BLaER1 (cell line): ENCODE results near the gene BIN1.
A peak's percentile ranks its signal among the peaks of the same experiment; 100 is the strongest.

Experiments used
- H3K27ac ChIP-seq: shearing (Covaris generic); formaldehyde crosslinking; 2 replicates; pipeline ENCODE4 v1.8.1; 2022
- H3K27me3 ChIP-seq: shearing (Covaris generic); formaldehyde crosslinking; 2 replicates; pipeline ENCODE4 v1.8.1; 2022
- H3K36me3 ChIP-seq: shearing (Covaris generic); formaldehyde crosslinking; 2 replicates; pipeline ENCODE4 v1.8.1; 2022
- H3K4me1 ChIP-seq: shearing (Covaris generic); formaldehyde crosslinking; 2 replicates; pipeline ENCODE4 v1.8.1; 2022
- H3K4me2 ChIP-seq: shearing (Covaris generic); formaldehyde crosslinking; 2 replicates; pipeline ENCODE4 v1.8.1; 2022
- H3K4me3 ChIP-seq: shearing (Covaris generic); formaldehyde crosslinking; 2 replicates; pipeline ENCODE4 v1.8.1; 2022
- H3K9ac ChIP-seq: shearing (Covaris generic); formaldehyde crosslinking; 2 replicates; pipeline ENCODE4 v1.8.1; 2022
- H3K9me3 ChIP-seq: shearing (Covaris generic); formaldehyde crosslinking; 2 replicates; pipeline ENCODE4 v1.8.1; 2022
- H4K20me1 ChIP-seq: shearing (Covaris generic); formaldehyde crosslinking; 2 replicates; pipeline ENCODE4 v1.8.1; 2022
- Cebpa-rat ChIP-seq: shearing (Covaris generic); IDR thresholded peaks from 2 replicates; pipeline ENCODE4 v1.8.1; 2022

Gene BIN1

DNA sequence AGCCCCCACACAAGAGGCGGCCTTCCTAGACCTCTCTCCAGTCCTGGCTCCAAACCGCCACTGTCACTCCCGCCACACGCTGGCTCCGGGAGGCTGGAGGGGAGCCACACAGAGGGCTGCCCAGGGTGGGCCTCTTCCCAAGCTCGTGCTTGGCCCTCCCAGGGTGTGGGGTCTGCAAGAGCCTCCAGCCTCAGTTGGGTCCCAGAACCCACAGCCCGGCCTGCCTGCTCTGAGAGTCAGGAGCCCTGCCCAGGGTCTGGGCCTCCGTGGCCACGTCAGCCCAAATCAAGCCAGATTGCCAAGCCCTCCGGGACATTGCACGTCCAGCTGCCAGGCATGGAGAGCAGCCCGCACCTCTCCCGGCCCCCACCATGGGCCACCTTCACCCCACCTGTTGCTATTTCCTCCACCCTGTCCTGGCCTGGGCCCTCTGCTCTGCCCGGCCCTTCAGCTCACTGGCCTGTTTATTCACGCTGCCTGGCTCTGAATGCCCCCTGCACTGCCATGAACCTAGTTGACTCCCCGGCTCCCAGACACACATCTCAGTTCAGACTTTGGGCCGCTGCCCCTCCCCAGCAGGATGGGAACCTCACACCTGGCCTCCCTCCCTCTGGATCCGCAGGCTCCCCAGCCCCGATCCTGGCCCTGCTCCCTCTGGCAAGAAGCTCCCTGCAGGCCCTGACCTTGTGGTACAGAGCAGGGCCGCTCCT is 61.0 kb downstream of the BIN1 start:
- TF ChIP-seq Cebpa-rat, result no peak

DNA sequence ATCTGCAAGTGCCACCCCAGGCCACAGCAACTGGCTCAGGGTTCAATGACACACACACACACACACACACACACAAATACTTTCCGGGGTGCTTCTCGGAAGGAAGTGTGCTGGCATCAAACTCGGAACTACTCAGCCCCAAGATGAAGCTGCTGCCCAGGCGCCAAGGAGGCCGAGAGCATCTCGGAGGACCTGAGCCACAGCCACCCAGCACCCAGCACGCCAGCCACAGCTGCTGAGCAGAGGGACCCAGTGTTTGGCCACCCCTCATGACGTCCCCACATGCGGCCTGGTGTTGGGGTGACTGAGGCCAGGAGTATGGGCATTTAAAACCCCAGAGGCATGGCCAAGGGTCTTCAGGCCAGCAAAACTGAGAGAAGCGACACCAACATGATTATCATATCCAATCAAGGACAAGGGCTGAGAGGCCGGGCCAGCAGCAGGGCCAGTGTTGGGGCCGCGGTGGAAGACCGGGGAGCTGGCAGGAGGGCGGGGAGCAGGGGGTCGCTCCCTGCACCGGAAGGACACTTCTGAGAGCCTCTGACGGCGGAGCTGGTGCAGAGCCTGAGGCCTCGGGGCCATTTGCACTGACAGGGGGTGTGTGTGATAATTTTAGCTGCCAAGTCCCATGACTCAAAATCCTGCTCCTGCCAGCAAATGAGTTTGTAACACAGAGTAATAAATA is 61.8 kb downstream of the BIN1 start:
- H3K4me3 ChIP-seq, result no peak overlapping the region
- H3K27ac ChIP-seq, result no peak overlapping the region
- H3K9me3 ChIP-seq, result peaks cover 8% of the 10 kb centered on the region; the same call in 1 of the 2 replicates
- TF ChIP-seq Cebpa-rat, result no peak
- H3K4me1 ChIP-seq, result peaks cover 44% of the 10 kb centered on the region
- no peaks in the 10 kb centered on the region for H3K27me3 ChIP-seq
- H3K9ac ChIP-seq, result no peak overlapping the region
- H3K36me3 ChIP-seq, result peaks cover 32% of the 10 kb centered on the region
- no peak overlapping the region for H3K4me2 ChIP-seq
- H4K20me1 ChIP-seq, result peaks cover 9% of the 10 kb centered on the region

More for the DNA sequence above, 61.0 kb downstream of the BIN1 start:
- no peak overlapping the region for H3K27ac ChIP-seq
- H3K36me3 ChIP-seq, result peaks cover 39% of the 10 kb centered on the region
- no peaks in the 10 kb centered on the region for H3K27me3 ChIP-seq
- no peak overlapping the region for H3K4me3 ChIP-seq
- H4K20me1 ChIP-seq, result peaks cover 17% of the 10 kb centered on the region
- no peak overlapping the region for H3K4me2 ChIP-seq
- H3K4me1 ChIP-seq, result peaks cover 44% of the 10 kb centered on the region
- no peak overlapping the region for H3K9ac ChIP-seq
- H3K9me3 ChIP-seq, result peaks cover 8% of the 10 kb centered on the region; the same call in 1 of the 2 replicates

DNA sequence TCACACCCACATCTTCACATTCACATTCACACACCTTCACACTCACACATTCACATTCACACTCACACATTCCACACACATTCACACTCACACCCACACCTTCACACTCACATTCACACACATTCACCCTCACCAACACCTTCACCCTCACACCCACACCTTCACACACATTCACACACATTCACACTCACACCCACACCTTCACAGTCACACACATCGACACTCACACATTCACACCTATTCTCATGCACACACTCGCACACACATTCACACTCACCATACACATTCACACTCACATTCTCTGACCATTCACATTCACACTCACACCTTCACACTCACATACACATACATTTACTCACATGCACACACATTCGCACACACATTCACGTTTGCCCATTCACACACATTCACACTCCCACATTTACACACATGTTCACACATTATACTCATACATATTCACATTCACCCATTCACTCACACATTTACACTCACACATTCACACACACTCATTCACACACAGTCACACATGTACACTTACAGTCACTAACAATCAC is 62.7 kb downstream of the BIN1 start:
- no peak overlapping the region for H3K4me2 ChIP-seq
- H3K4me3 ChIP-seq, result no peak overlapping the region

DNA sequence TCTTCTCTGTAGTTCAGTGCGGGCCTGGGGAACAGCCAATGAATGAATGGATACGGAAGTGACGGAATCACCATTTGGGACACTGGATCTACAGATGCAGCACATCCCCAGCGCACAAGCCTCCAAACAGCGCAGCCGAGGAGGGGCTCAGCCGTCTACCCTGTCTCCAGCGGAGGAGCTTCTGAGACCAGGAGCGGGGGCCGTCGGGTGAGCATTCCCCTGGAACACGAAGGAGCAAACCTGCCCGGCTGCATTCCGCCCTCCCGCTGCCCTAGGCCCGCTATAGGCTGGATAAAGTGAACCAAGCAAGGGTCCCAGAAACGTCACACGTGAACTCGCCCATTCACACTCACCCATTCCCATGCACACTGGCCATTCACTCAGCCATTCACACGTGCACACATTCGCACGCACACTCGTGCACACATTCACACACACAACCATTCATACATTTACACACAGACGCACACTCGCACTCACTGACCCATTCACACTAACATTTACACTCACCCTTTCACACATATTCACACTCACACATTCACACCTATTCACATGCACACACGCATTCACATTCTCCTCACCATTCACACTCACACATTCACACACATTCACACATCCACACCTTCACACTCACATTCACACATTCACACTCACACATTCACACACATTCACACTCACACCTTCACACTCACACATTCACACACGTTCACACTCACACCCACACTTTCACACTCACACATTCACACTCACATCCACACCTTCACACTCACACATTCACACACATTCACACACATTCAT is 63.4 kb downstream of the BIN1 start:
- Histone ChIP-seq H3K36me3 (peaks cover 20% of the 10 kb centered on the region), H3K4me1 (peaks cover 51% of the 10 kb centered on the region), H3K4me3 (no peak overlapping the region), H3K4me2 (peak overlapping the region; percentile 8; the same call in 1 of the 2 replicates), H3K9ac (no peak overlapping the region), H4K20me1 (no peaks in the 10 kb centered on the region; the same call in 1 of the 2 replicates), H3K27me3 (no peaks in the 10 kb centered on the region), H3K9me3 (peaks cover 8% of the 10 kb centered on the region; the same call in 1 of the 2 replicates), H3K27ac (no peak overlapping the region)
- TF ChIP-seq Cebpa-rat, result no peak

More for the DNA sequence above, 62.7 kb downstream of the BIN1 start:
- H3K9ac ChIP-seq, result no peak overlapping the region
- H4K20me1 ChIP-seq, result peaks cover 1% of the 10 kb centered on the region; the same call in 1 of the 2 replicates
- peaks cover 26% of the 10 kb centered on the region for H3K36me3 ChIP-seq
- H3K4me1 ChIP-seq, result peaks cover 44% of the 10 kb centered on the region
- H3K27ac ChIP-seq, result no peak overlapping the region
- TF ChIP-seq Cebpa-rat, result no peak
- H3K9me3 ChIP-seq, result peaks cover 8% of the 10 kb centered on the region; the same call in 1 of the 2 replicates
- no peaks in the 10 kb centered on the region for H3K27me3 ChIP-seq

DNA sequence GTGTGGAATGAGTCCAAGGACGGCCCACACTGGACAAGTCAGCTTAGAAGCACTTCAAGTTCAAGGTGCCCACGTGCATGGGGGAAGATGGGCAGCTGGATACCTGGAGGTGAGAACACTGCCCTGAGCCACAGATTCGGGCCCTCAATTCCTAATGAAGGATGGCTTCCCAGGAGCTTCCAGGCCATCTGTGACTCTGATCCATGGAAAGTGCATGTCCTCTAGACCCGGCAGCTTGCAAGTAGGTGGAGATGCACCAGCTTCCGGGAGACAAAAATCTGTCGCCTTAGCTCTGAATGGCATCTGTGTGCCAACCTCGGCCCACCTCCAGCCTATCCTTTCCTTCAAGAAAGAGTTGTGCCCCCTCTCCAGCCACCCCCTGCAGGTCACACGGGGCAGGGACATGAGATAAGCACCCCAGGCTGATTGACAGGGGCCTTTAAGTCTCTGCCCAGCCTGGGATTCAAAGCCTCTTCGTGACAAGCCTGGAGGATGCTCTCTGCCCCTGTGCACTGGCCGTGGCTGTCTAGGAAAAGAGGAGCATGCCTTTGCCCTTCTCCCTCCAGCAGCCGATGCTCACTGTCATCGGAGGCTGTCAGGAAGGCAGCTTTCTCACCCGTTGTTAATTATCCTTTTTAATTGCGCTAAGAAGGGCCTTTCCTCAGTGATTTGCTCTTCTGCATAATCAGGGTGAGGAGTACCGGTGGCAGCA is 65.5 kb downstream of the BIN1 start:
- H3K4me1 ChIP-seq, result peaks cover 59% of the 10 kb centered on the region
- H3K4me2 ChIP-seq, result peak overlapping the region; percentile 85; the same call in 1 of the 2 replicates
- H3K4me3 ChIP-seq, result no peak overlapping the region
- no peaks in the 10 kb centered on the region for H4K20me1 ChIP-seq
- no peak for TF ChIP-seq Cebpa-rat
- no peak overlapping the region for H3K27ac ChIP-seq
- no peaks in the 10 kb centered on the region for H3K36me3 ChIP-seq
- H3K9me3 ChIP-seq, result no peaks in the 10 kb centered on the region
- no peak overlapping the region for H3K9ac ChIP-seq
- no peaks in the 10 kb centered on the region for H3K27me3 ChIP-seq

DNA sequence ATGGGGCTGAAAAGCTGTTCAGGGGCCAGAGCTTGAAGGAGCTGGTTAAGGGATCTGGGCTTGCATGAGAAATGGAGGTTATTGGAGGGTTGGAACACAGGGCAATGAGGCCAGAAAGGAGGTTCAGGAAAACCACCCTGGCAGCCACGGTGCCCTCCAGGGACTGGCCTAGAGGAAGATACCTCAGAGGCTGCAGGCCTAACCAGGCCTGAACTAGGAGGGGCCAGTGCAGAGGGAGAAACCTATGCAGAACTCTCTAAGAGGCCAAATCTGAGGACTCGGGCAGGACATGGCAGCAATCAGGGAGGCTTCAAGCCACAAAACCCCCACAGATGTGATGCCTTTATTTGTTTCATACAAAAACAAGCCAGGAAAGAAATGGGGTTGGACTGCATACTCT is 66.8 kb downstream of the BIN1 start:
- H3K9ac ChIP-seq, result no peak overlapping the region
- no peak for TF ChIP-seq Cebpa-rat
- H3K27me3 ChIP-seq, result no peaks in the 10 kb centered on the region
- no peaks in the 10 kb centered on the region for H3K36me3 ChIP-seq
- no peaks in the 10 kb centered on the region for H4K20me1 ChIP-seq
- H3K4me1 ChIP-seq, result peaks cover 64% of the 10 kb centered on the region
- peak overlapping the region; percentile 85 for H3K4me2 ChIP-seq
- peak overlapping the region; percentile 15; the same call in 1 of the 2 replicates for H3K27ac ChIP-seq
- H3K4me3 ChIP-seq, result no peak overlapping the region
- H3K9me3 ChIP-seq, result no peaks in the 10 kb centered on the region

DNA sequence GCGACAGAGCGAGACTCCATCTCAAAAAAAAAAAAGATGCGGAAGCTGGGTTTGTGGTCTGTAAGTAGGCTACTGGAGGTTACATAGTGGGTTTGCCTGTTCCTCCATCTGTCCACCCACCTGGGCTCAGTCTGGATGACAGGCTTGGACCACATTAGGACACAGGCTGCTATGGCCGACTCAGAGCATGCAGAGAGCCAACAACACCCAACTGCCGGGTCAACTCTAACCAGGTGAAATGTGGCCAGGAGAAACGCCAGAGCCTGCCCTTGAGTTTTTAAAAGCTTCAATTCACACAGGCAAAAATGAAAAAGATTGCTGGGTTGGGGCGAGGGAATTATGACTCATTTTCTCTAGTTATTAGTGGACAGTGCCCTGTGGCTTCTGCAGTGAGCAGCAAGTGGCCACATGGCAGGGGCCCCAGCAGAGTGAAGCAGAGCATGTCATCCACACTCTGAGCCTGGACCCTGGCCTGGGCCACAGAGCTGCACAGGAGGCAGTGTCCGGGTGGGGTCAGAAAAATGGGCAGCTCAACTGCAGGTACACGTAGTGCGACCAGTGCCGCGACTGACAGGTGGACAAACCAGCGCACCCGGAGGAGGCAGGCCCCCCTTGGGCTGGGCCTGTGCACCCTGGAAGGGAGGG is 67.4 kb downstream of the BIN1 start:
- H3K36me3 ChIP-seq, result no peaks in the 10 kb centered on the region
- no peak overlapping the region for H3K9ac ChIP-seq
- H3K4me1 ChIP-seq, result peaks cover 70% of the 10 kb centered on the region
- H3K4me2 ChIP-seq, result peak overlapping the region; percentile 85
- no peak overlapping the region for H3K4me3 ChIP-seq
- TF ChIP-seq Cebpa-rat, result no peak
- peak overlapping the region; percentile 15; the same call in 1 of the 2 replicates for H3K27ac ChIP-seq
- H3K27me3 ChIP-seq, result no peaks in the 10 kb centered on the region
- H3K9me3 ChIP-seq, result no peaks in the 10 kb centered on the region
- H4K20me1 ChIP-seq, result no peaks in the 10 kb centered on the region

DNA sequence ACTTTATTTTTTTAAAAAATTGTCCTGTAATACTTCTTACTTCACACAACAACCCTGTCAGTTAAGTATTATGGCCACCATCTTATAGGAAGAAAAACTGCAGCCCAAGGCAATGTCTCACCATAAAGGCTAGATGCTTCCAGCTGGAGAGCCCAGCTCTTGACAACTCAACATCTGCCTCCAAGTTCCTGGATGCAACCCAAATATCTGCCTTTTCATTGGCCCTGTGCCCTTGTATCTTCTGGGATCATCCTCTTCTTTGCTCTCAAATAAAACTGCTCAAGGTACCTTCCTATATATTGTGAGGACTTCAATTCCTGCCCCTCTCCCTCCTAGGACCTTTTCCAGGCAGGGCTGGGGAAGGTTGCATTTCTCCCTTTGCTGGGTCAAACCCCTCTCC is 69.5 kb downstream of the BIN1 start:
- H3K4me2 ChIP-seq, result no peak overlapping the region

More for the DNA sequence above, 69.5 kb downstream of the BIN1 start:
- H3K27me3 ChIP-seq, result no peaks in the 10 kb centered on the region
- H3K36me3 ChIP-seq, result no peaks in the 10 kb centered on the region
- H3K9me3 ChIP-seq, result no peaks in the 10 kb centered on the region
- H4K20me1 ChIP-seq, result no peaks in the 10 kb centered on the region
- H3K27ac ChIP-seq, result no peak overlapping the region
- peaks cover 79% of the 10 kb centered on the region for H3K4me1 ChIP-seq
- no peak overlapping the region for H3K4me3 ChIP-seq
- no peak for TF ChIP-seq Cebpa-rat
- H3K9ac ChIP-seq, result no peak overlapping the region
